DND-41 (cell line): Measurements from ENCODE around the gene HOXC10.

Experiments used
- EZH2 ChIP-seq: IDR thresholded peaks from 3 replicates; pipeline ENCODE4 v1.6.1; 2012; ENCODE audit warnings: borderline replicate concordance, low read depth, mild to moderate bottlenecking, moderate library complexity, low read length, inconsistent platforms; ENCODE audit not compliant: severe bottlenecking
- TF ChIP-seq, protein P1 (sequence below): IDR thresholded peaks from 2 replicates; pipeline ENCODE4 v1.5.1; 2012; ENCODE audit warnings: borderline replicate concordance, low read length, moderate library complexity, mild to moderate bottlenecking; ENCODE audit not compliant: poor library complexity, severe bottlenecking; ENCODE audit errors: extremely low read depth

DNA sequence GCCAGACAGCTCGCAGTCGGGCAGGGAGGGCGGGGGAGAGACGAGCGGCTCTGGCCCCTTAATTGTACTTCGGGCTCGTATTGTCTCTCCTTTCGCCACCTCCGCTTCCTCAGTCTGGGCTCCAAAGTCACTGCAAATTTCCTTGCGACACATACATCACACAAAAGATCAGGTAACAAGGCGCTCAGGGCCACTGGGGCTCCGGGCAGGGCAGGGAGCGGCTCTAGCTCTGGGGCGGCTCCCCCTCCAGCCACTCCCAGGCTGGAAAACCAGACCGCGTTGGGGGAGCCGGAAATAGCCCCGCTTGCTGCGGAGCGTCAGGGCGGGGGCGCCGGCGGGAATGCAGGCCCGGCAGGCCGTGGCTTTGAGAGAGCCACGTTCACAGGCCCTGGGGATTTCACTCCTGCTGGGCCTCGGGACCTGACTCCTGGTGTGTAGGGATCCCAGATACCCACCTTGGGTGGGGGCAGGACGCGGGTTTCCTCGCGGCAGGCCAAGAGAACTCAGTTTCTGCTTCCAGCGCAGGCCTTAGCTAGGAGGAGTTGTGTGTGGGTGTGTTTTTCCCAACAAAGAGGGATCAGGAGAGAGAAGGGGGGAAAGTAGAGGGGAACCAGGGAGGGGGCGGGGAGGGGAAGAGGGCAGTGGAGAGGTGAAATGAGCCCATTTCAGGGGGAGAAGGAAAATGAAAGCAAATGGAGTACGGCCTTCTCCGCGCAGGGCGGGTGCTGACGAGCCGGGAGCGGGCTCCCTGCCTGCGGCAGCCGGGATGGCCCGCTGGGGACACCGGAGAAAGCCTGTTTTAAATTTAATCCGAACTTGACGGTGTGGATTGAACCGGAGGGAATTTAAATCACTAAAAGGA is 10.7 kb downstream of the HOXC10 start:
- TF ChIP-seq, protein P1, sequence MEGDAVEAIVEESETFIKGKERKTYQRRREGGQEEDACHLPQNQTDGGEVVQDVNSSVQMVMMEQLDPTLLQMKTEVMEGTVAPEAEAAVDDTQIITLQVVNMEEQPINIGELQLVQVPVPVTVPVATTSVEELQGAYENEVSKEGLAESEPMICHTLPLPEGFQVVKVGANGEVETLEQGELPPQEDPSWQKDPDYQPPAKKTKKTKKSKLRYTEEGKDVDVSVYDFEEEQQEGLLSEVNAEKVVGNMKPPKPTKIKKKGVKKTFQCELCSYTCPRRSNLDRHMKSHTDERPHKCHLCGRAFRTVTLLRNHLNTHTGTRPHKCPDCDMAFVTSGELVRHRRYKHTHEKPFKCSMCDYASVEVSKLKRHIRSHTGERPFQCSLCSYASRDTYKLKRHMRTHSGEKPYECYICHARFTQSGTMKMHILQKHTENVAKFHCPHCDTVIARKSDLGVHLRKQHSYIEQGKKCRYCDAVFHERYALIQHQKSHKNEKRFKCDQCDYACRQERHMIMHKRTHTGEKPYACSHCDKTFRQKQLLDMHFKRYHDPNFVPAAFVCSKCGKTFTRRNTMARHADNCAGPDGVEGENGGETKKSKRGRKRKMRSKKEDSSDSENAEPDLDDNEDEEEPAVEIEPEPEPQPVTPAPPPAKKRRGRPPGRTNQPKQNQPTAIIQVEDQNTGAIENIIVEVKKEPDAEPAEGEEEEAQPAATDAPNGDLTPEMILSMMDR: no peak
- TF ChIP-seq EZH2: no peak
